GM19099 (cell line): Measurements from ENCODE around the gene DUT.

Experiments
- POLR2A ChIP-seq: IDR thresholded peaks from 3 replicates; pipeline ENCODE4 v1.6.1; 2011; ENCODE audit warnings: low read depth; ENCODE audit not compliant: insufficient read length; ENCODE audit errors: extremely low read depth

The DUT gene

DNA sequence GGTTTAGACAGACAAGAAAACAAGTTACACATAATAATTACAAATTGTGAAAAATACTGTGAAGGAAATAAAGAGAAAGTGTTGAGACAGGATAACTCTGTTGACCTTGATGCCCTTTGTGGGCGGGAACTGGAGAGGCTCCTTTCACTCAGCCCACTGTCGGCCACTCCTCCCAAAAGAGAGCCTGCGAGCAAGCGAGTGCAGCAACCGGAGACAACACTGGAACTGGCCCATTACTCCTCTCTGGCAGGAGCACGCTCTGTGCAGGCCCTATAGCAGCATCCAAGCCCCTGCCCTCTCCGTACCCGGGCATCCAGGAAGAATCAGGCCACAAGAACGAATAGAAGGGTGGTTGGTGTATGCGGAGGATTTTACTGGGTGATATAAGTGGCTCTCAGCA lies 16.2 kb upstream of the DUT start:
- TF ChIP-seq POLR2A: no peak

DNA sequence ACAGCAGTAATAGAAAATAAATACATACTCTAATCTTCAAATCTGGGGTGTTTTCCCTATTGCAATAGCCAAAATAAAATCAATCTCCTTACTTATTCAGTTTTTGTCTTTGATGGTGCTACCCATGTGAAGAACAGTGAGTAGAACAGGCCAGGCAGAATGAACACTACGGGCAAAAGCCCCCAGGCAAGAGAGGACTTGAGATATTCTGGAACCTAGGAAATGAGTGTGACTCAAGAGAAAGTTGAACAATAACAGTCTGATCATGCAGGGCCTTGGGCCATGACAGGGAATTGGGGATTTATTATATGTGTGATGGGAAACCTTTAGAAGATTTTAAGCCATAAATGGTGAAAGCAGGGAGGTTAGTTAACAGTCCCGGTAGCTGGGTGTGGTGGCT lies 14.0 kb upstream of the DUT start:
- TF ChIP-seq POLR2A: no peak

DNA sequence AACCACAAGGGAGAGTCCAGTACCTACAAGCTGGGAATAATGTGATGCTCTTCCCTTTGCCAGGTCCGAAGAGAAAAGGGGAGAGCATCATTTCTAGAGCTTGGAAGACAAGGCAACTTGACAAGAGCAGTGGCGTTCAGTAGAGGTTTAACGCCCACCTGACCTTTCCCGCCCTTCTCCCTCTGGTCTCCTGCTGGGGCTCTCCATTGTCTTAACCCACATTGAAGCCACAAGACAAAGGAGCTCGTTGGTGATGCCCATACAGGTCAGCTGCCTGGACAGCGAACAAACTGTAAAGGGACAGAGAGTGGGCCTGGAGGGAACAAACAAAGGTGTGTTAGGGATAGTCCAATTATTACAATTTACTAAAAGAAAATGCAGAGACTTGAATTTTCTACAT lies 13.1 kb upstream of the DUT start:
- no peak for TF ChIP-seq POLR2A

DNA sequence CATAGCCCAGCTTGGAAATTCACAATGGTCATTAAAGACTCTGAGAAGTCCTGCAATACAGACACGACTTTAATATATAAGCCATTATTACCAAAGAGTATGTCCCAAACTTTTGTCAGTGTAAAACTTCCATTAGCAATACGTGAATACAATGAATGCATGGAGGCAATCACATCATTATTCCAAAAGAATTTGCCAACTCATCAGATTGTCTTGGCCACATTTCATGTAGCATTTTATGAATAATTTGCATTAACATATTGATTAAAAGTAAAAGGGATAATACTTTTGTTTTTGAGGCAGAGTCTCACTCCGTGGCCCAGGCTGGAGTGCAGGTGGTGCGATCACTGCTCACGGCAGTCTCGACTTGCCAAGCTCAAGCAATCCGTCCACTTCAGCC lies 7.9 kb upstream of the DUT start:
- TF ChIP-seq POLR2A: no peak

DNA sequence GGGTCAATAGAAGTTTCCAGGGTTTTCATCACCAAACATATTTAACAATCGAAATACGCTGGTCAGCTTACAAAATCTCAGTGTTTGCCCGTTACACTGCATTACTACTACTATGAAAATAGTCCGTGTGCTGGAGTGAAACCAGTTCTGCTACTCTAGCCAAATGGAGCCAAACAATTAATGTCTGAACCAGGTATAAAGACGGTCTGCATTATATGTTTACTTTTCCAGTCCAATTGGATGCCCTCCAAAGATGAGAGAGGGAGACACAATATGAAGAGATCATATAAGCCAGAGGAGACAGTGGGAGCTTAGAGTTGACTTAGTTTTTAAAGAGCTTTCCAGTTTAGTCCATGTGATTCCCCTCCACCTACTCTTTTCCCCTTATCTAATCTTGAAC lies 6.3 kb upstream of the DUT start:
- no peak for TF ChIP-seq POLR2A

DNA sequence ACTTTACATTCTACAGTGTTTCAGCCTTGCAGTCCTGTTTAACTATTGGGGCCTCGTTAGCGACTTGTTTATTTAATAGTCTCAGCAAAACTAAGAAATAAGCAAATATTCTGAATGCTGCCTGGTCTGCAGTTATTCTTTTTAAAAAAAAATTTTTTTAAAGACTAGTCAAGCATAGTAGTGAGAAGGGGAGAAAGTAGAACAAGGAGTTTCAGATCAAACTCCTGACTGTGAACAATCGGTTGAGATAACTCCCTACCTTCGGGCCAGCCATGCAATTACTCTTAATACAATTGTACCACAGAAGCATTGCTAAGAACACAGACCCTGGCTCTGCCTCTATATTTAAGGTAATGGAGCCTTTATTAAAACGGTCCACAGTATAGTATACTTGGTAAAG lies 5.8 kb upstream of the DUT start:
- TF ChIP-seq POLR2A: no peak

DNA sequence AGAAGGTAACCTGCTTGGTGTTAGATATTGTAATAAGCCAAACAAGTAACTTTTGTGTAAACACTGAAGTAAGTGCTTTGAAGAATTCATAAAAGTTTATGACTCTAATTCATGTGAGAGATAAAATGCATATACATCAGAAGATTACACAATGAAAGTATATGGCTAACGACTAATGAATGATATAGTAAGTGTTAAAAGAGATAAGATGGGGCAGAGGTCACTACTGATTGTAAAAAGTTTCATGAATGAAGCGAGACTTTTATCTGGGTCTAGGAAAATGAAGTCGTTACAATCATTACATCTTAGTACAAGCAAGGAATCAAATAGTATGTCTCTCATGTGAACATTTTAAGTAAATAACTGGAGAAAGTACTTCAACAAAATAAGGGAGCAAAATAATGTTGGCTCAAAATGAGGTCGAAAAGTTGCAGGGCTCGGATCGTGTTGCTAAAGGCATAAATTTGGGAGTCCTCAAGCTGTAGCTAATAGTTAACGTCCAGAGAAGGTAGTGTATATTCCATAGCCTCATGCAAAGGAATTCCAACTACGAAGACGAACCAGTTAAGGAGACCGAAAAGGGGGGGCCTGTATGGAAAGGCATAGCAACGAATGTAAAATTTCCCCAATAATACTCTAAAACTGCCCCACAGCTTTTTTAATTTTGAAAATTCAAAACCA lies 984 bp upstream of the DUT start:
- TF ChIP-seq POLR2A: no peak

DNA sequence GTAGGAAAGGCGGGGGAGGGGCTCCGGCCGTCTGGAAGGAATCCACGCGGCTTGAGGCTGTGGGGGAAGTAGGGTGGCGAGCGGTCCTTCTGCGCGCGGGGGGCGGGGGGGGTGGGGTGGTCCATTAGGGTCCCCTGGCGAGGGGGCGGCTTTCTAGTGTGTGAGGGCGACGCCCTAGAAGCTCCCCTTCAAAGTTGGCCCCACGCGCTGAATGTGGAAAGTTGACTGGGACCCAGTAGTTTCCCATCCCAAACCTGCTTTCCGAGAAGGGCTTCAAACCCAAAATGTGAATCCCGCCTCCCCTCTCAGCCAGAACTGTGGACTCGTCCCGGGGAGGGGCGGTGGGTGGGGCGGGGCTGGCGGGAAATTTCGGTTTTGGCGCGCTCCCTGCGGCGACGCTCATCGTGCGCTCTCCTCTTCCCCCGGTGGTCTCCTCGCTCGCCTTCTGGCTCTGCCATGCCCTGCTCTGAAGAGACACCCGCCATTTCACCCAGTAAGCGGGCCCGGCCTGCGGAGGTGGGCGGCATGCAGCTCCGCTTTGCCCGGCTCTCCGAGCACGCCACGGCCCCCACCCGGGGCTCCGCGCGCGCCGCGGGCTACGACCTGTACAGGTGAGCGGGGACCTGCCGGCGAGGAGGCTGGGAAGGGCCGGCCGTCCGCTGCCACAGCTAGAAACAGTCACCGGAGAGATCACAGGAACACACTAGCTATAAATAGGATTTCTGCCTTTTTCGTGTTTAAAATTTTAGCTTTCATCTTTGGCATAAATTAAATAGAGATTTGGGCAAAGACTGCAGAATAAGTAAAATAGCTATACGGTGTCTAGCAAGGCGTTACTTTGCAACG lies 790 bp downstream of the DUT start:
- peak; percentile 64 for TF ChIP-seq POLR2A

DNA sequence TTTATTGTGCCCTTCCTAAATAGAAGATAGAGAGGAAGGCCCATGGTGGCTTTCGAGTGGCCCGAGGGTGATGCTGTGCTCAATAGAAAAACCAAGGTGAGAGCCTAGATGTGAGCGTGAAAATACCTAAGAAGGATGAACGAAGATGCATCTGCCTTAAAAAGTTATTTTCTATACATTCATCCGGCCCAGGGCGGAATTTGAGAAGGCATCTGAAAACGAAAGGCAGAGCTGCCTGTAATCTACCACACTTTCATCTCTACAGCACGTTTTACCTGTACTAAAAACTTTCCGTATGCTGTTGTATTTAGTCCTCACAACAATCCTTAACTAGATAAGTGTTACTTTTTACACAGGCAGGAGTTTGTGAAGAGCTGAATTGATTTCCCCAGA lies 1.4 kb downstream of the DUT start:
- TF ChIP-seq POLR2A: no peak

DNA sequence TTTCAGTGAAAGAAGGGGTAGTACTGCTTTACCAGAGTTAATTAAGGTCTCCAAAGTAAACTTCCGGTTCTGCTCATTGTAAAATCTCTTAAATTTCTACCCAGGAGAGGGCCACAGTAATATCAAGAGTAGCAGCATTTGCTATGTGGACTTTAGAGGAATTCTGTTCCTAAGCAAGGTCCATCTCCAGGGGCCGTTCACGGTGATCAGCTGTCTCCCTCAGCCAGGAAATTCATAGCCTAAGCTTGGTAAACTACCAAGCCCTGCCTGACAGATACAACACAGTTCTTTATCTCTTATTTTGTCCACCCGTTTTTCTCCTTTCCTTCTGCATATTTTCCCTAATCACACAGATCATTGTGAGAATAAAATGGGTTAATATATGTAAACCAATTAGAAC lies 2.3 kb downstream of the DUT start:
- no peak for TF ChIP-seq POLR2A

DNA sequence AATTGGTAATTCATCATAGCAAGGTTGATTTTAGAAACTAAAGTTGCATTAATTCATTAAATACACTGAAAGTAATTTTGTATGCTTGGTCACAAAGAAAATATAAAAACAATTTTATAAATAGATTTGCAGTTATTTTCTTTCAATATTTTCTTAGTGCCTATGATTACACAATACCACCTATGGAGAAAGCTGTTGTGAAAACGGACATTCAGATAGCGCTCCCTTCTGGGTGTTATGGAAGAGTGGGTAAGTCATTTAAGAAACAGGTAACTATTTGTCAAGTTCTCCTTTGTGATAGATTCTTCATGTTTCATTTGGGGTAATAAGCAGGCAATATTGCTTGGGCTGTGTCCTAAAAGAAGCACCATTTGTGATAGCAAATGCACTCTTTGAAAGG lies 3.0 kb downstream of the DUT start:
- TF ChIP-seq POLR2A: no peak

DNA sequence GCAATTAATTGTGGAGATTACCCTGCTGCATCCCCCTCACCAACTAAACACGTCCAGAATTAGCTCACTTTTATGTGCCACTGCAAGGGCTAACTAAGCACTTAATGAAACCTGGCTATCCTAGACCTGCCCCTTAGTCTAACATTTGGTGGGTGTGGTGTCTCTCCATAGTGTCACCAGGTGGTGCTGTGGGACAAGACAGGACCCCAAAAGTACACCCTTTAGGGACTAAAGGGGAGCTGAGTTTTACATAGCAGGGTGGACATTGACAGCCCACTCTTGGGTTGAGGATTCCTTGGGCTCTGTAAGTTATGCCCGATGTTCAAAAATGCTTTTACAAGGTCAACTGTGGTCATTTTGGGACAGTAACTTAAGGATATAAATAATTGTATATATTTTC lies 5.7 kb downstream of the DUT start:
- no peak for TF ChIP-seq POLR2A

DNA sequence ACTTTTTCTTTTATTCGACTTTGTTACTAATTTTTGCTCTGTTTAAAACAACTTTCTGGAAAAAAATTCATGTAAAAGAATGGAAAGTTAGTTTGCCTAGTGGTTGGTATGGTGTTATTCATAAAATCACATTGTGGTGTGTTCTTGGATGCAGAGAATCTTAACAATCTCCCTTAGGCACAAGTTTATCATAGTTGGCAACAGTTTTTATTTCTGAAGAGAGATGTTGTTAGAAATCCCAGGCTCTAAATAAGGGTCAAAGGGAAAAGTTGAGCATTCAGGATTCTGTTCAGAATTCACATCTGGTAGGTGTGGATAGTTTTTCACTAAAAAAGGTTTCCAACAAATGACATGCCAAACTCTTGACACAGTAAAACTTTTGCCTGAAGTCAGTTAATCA lies 6.4 kb downstream of the DUT start:
- TF ChIP-seq POLR2A: no peak

DNA sequence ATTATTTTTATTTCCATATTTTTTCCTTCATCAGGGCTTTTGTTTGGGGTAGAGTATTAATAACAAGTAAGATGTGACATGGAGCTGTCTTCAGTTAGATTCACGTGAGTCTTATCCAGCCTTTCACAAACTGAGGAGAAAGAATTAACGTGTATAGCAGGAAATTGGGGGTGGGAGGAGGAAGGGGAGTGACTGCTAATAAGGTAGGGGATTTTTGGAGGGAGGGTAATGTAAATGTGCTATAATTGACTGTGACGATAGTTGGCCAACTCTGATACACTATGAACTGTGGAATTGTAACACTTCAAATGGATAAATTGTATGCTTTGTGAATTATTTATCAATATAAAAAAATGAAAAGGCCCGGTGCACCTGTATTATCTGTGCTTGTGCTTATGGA lies 8.9 kb downstream of the DUT start:
- no peak for TF ChIP-seq POLR2A

DNA sequence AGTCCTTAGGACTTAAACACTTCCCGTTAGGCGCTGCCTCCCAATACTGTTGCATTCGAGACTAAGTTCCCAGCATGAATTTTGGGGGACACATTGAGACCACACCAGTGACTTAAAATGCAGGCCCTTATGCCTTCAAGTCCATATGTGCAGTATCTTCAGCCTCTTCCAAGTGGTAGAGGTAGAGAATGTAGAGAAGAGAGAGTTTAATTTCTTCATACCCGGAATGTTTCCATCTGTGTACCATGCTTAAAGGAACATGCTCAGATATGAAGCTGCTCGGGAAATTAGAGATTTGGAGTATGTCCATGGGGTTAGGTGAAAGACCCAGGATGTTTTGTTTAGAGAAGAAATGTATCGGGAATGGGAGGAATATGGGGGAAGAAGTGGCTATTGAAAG lies 12.6 kb downstream of the DUT start:
- TF ChIP-seq POLR2A: peak; percentile 17

DNA sequence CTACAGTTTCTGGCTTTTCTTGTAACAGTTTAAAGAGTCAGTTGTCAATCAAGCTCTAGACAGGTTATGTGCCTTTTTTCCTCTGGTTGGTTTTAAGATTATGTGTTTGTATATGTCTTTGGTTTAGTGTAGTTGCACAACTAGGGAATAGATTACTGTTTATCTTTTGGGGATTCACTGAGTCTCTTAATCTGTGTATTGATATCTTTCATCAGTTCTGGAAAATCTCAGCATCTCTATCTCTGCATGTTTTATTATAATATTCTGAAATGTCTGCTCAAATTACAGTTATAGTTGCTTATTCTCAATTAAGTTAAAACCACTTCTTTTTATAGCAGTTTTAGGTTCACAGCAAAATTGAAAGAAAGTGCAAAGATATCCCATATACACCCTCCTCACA lies 14.3 kb downstream of the DUT start:
- no peak for TF ChIP-seq POLR2A
